IMR-90 (cell line): ENCODE data around the gene ABCA4.

Experiments used
- POLR2A ChIP-seq: IDR thresholded peaks from 2 replicates; pipeline ENCODE4 v1.6.1; 2012; ENCODE audit warnings: mild to moderate bottlenecking, low read depth, low read length
- TF ChIP-seq, protein P1 (sequence below): conservative IDR thresholded peaks from 2 replicates; pipeline ENCODE4 v1.5.1; 2012; ENCODE audit warnings: mild to moderate bottlenecking, low read depth, low read length, improper control_type of control experiment

DNA sequence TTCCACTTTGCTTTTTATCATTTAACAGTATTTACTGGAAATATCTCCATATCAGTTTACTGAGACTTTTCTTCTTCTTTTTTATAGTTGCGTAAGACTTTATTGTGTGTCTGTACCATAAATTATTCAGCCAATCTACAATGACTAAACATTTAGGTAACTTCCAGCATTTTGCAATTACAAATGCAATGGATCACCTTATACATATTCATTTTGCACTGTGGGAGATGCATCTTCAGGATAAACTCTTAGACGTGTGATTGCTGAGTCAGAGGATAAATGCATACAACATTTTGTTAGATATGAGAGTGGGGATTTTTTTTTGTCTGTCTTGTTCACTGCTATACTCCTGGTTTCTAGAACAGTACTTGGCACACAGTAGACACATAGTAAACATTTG lies 116.0 kb downstream of the ABCA4 start:
- no peak for TF ChIP-seq POLR2A
- TF ChIP-seq, protein P1, sequence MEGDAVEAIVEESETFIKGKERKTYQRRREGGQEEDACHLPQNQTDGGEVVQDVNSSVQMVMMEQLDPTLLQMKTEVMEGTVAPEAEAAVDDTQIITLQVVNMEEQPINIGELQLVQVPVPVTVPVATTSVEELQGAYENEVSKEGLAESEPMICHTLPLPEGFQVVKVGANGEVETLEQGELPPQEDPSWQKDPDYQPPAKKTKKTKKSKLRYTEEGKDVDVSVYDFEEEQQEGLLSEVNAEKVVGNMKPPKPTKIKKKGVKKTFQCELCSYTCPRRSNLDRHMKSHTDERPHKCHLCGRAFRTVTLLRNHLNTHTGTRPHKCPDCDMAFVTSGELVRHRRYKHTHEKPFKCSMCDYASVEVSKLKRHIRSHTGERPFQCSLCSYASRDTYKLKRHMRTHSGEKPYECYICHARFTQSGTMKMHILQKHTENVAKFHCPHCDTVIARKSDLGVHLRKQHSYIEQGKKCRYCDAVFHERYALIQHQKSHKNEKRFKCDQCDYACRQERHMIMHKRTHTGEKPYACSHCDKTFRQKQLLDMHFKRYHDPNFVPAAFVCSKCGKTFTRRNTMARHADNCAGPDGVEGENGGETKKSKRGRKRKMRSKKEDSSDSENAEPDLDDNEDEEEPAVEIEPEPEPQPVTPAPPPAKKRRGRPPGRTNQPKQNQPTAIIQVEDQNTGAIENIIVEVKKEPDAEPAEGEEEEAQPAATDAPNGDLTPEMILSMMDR = no peak
